CD4-positive, alpha-beta T cell treated with Interleukin-1 beta for 1 hour (primary cell): ENCODE results near the gene MEOX2.

ENCODE experiments used
- DNase-seq, 2 donors: peaks; one replicate each; pipeline ENCODE4 v3.0.0-alpha.2; 2020 to 2022

MEOX2 gene

DNA sequence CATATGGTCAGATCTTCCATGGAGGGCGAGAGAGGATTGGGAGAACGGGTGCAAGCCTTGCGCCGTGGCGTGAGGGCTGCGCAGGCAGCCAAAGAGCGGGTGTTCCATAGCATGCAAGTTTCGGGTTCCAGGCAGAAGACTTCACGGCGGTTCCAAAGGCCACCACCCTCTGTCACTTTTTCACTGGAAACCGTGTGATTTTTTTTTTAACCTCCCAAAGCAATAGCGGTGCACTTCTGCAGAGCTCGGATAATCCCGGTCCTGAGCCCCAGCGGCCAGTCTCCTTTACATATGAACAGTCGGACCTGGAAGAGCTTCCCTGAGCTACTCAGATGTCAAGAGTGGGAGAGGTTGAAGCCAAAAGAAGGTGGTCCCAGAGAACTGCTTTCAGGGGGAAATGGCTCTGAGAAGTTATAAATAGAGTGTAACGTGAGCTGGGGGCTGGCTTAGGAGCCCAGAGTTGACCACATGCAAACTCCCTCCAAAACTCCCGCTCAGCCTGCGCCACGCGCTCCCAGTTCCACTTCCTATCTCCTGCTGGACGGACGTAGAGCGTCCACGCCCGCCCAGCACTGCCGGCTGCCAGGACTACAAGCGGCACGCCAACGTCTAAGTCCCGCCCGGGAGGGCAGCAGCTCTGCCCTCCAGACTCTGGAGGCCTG, at the start of gene MEOX2:
MEOX2 (minus strand) TSS at position 389 of the 662 bp plus-strand sequence; CDS start at position 108, 281 bp downstream.
- DNase-seq: no peak

DNA sequence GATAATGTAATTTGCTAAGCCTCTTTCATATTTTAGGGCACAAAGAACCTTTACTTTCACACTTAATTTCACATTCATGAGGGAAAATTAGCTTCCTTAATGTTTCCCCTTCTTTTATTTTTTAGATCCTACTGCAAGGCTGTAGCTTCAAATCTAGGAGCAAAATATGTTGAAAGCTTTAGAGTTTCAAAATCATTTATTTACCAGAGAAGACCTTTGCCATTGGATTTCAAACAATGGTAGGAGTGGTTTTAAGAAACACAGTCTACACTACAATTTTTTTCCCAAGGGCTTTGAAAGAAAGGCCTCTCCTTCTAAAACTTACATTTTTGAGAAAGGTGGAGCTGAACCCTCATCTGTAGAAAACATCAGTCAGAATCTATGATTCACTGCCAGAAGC, 43.3 kb upstream of the MEOX2 start:
- DNase-seq: no peak

DNA sequence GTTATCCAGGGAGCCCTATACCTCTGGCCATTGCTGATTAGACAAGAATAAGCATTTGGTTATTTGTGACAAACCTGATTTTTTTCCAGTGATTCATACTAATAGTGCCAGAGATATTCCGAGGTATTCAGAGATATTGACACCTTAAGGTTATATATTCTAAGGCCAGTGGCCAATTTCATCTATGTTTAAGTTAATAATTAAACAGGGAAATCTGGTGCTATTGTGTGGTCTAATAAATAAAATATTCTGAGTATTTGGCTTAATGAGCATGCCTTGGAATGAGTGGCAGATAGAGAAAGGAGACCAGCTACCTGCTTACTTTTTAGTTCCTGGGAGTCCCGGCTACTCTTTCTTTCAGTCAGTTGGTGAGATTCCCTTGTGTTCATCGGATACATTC, 38.6 kb upstream of the MEOX2 start:
- no peak for DNase-seq

DNA sequence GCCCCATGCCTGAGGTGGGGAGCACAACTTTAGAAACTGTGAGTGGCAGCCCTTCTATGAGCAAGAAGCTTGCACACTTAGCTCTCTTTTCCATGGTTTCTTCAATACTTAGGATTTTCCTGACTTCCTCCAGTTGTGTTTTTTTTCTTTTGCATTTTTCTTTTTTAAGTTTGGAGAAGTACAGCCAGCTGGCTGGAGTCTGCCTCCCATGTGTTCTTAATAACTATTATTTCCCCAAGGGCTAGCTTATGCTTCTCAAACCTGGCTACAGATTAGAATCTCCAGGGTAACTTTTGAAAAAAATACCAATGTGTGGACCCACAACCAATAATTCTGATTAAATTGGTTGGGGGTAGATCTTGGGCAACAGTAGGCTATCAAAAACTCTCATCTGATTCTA, 37.4 kb upstream of the MEOX2 start:
- DNase-seq: no peak

DNA sequence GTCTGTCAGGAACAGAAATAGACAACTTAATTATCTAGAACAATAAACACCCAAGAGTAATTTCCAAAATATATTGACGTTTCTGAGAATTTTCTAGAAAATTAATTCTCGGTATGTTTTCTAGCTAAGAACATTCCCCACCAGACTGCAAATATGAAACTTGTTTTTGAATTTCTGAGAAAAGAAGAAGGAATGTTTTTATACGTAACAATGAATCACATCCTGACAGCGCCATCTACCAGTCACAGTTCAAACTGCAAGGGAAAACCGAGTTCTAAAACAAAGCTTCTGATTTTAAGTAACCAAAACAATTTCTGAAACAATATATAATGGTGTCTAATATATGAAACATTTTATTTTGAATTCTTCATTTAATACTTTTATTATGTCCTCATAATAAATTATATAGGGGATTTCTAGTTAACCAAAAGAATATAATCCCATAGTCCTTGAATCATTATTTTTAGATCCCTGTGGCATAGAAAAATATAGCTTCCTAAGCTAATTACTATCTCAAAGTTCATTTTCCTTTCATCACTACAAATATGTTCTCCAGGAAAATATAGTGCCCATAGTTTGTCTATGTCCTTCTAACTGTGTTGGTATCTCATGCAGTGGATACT, 34.5 kb upstream of the MEOX2 start:
- no peak for DNase-seq

DNA sequence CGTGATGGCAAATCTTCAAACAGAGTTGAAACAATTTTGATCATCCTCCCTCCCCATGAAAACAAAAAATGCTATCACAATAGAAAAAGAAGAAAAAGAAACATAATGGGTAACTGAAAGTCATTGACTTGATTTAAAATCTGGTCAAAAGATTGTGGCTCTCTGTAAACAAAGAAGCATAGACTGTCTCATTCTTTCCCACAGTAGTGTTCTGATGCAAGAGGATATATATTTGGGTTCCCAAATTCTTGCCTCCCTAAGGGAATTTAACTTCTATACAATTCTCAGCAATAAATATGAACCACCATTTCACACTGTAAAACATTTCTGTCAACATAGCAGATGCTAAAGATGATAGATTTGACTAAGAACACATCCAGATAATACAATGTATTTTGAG, 32.8 kb upstream of the MEOX2 start:
- no peak for DNase-seq

DNA sequence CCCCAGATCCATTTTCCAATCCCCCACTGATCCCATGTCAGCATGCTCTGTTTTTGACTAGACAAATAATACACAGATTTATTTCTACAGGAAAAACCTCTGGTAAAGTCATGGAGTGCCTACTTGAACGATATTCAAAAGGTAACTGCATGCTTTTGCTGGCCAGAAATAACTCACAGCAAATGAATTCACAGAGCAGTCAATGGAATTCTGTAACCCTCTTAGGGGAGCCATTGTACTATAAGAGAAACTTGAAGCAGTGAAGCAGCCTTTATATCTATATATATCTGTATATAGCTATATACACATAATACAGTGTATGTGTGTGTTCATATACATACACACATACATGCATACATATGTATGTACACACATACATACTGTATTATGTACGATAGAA, 29.0 kb upstream of the MEOX2 start:
- no peak for DNase-seq

DNA sequence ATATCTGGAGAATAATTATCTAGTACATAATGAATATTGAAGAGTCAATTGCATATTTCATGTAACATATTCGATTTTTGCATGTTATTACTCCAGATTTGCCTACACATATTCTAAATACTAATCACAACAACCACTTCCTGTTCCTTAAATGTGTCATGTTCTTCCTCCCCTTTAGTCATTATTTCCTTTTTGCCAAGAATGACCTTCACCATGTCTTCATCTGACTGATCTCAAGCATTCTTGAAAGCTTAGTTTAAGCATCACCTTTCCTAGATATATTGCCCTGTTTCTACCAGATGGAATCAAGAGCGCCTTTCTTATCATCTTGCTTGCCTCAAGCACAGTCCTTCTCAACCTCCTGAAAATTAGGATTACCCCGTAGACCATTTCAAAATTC, 23.5 kb upstream of the MEOX2 start:
- no peak for DNase-seq

DNA sequence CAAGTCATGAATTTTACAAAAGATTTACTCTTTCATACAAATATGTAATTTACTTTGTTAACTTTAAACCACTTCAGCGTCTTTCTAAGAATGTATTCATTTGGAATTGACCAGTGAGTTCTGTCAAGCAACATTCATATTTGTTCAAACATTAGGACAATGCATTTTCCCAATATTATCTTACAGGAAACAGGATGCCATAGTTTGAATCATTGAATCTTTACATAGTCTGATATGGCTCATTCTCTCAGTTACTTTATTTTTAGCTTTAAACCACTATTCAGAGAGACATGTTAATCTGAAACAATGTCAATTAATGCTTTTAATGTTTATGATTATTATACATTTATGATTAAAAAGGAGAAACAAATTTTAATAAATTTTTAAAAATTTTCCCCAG, 21.1 kb upstream of the MEOX2 start:
- DNase-seq: no peak

DNA sequence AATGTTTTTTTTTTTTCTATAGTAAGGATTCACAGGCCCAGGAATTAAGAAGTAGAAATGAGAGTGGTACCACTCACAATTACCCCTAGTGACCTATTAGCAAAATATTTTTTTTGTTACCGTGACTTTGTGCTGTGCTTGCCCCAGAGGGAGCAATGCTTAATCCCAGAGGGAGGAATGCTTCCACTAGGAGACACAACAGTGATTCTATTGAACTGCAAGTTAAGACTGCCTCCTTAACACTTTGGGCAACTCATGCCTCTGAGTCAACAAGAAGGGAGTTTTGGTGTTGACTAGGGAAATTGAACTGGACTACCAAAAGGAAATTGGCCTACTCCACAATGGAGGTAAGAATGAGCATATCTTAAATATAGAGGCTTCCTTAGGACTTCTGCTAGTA, 17.2 kb upstream of the MEOX2 start:
- no peak for DNase-seq

DNA sequence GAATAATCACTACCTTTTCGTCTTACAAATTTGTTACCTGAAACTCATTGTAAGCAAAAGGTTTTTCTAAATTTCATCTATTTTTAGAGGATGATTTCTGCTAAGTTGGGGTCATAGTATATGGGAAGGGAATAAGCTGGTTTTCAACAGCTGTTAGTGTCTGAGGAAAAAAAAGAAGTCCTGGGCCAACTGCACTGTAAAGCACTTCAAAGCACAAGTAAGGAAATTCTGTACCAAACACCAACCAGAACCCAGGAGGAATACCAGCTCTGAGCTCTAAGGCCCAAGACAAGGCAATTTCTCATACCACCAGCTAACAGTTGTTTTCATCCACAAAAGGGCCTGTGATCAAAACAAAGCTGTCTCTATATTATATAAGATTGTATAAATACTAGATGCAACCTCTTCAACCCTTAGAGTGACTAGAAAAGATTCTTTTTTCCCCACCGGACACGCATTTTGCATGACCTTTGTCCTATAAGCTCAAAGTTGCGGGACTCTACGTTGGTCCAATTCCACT, 6.1 kb upstream of the MEOX2 start:
- DNase-seq: no peak

DNA sequence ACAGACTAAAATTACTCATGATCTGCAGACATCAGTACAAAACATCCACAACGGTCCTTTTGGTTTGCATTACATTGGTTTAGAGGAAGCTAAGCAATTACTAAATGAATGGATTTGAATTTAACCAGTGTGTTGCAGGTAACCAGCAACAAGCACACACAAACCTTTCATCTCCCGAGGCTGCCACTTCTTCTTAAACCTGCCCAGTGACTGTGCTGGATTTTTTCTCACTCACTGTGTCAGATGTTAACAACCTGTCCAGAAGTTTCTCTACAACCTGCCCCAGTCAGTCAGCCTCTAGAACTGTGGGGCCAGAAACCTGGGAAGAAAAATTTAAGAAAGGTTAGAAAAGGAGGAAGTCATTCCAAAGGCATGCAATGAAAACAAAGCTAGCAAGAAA, 2.4 kb upstream of the MEOX2 start:
- no peak for DNase-seq

DNA sequence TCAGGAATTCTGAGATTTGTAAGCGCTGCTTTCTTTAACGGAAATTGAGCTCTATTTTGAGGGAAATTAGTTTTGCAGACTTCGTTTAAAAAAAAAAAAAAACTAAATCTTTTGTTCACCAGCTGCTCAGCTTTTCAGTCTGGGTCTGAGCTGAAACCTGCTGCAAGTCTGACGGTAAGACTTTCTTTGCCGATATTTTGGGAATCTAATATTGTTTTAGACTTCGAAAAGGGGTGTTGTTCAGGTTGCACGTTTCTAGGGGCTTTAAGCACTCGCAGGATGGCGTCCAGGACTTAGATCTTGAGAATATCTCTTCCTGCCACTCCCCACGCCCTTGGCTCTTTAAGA, 1.8 kb upstream of the MEOX2 start:
- no peak for DNase-seq

DNA sequence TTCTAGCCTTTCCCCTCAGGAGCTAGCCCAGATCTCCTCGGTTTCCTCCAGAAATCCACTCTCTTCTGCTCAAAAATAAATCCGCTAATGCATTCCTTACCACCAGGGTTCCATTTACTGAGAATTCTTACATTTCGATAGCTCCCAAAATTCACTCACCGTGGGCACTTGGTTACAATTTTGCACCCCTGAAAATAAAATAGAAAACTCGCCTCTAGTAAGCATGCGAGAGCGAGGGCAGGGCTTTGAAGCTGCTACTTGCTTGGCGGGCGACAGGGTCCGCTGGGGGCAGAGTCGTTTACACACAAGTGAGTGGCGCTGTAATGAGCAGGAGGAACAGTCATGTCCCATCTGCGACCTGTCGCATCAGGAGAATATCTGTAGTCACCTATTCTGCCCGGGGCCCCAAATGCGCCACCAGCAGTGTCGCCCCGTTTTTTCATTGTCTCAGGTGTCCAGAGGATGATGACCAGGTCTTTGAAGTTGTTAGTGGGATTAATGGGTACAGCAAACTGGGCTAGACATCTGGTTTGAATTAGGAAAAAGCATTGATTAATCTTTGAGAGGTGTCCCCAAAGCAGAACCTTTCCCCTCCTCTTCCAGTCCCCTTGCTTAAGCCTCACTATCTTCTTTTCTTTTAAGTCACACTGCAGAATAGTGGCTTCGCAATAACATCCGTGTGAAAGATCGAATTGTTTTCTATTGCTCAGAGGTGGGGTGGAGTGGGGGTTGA, 1.2 kb upstream of the MEOX2 start:
- no peak for DNase-seq

DNA sequence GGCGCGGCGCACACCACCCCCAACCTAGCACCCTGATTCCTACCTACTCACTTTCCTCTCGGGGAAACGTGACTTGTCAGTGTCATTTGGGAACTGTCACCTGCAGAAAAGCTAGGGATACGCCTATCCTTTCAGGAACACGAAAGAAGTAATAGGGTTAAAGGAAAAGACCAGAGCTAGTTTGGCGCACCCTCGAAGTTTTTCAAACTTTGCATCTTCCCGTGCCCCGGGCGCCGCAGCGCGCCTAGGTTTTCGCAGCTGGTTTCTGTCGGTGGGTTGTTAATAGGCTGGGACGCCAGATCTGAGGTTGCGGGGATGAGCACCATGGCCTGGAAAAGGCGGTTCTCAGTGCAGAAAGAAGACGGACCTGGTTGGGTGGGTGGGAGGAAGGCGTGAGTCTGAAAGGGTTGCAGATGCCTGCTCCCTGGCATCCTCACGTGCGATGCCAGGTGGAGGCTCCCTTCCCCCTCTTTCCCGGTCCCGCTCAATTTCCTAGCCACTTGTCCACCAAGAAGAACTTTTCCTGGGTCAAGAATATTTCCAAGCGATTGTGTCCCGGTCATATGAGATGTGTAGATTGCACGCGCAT, 568 bp upstream of the MEOX2 start:
- no peak for DNase-seq

DNA sequence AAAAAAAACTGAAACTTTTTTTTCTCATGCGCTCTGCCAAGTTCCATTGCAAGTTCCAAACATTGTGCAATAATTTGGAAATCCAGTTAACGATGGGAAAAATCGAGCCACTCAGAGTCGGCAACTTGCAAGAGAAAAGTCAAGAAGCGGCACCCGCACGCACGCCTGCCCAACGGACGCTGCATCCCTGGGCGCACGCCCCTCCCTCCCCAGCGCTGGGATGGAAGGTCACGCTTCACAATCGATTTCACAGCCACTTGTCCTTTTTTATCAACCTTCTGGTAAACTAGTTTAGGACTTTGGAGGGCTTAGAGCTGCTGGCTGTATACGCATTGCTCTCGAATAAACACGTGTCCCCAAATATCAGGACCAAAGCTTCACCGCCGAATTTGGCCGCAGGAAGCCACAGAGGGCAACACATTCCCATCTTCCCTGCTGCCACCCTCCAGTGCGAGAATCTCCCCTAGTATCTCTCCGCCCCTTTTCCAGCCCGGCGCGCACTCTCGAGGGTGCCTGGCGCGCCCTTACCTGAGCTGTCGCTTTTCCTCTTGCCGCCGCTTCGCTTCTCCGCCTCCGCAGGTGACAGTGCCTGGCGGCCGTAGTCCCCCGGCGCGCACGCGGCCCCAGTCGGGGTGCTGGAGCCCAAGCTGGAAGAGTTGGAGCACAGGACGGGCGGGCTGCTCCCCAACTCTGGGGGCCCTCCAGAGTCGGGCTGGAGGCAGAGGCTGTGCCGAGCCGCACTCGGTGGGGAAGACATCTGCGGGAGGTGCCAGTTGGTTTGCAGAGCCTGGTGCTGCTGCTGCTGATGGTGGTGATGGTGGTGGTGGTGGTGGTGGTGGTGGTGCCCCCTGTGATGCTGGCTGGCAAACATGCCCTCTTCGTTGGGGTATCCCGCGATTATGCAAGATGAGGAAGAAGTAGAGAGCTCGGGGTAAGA, 857 bp downstream of the MEOX2 start:
- DNase-seq: no peak

DNA sequence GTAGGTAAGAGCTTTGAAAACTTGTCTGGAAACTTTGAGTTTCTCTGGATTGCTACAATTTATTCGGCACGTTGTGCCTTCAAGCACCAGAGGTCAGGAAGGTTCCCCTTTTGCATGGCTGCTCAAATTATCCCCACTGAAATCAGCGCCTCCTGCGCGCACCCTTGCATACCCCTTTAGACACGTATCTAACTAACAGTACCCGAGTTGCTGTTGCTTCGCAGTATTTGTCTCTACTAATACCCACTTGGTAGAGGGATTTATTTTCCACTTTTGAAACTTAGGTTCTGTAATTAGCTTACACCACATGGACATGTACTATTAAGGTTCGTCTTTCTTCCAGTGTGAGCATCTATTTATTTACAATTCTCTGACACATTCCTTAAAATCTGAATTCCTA, 1.6 kb downstream of the MEOX2 start:
- no peak for DNase-seq

DNA sequence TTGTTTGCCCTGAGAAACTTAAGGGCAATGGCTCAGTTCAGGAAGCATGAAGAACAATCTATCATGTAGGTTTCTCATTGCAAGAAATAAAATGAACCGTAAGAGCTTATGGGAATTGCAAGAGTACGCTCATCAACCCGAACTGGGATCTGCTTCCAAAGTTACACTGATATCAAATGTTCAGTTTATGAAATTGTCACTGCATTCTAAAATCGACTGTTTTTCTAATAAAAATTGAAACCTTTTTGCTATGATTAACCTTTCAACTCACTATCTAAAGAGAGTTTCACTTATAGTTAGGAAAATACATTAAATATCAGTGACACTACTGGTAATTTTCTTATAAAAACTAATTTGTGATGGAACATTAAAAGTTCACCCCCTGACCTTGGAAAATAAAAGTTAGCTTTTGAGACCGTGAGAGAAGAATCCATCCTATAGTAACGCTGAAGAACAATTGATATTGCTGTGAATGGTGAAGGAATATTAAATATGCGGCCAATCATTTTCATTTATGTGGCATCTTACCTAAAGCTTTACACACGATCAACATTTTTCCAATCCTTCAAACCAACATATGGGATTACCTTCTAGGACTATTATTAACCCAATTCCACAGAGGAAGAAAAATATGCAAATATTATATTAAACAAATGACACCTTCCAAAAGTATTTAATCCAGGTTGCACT, 2.2 kb downstream of the MEOX2 start:
- DNase-seq: no peak

DNA sequence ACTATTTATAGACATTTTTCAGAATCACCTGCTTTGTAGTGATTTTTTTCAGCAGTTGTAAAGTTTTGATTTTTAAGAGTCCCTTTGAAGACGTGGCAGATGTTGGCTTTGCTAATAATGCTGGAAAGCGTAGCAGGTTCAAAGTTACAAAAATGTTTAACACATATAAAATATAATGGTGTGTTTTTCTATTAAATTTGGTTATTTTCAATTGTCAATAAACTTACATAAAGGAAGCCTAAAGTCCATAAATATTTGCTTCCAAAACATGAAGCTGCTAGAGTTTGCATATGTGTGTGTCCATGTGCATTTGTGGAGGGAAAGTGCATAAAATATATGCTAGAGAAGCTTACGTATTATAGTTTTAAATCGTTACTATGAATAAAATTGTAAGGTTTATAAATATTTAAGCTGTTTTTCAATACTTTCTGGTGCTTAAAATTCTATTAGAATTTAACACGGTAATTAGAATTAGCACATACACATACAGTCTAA, 3.7 kb downstream of the MEOX2 start:
- no peak for DNase-seq

DNA sequence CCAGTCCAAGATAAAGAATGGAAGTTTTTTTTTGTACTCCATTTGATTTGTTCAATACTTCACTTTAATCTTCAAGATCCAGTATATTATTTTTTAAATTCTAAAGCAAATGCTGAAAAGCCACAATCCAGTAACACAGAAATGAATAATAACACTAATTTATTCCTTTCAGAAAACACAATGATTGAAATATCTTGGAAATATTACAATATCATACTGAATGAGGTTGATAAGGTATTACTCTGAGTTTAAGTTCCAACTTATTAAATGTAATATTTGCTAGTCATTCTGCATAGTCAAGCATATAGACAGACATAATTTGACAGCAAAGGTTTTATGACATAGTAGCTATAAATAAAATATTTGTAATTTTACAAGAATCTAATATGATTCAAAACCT, 4.4 kb downstream of the MEOX2 start:
- no peak for DNase-seq

DNA sequence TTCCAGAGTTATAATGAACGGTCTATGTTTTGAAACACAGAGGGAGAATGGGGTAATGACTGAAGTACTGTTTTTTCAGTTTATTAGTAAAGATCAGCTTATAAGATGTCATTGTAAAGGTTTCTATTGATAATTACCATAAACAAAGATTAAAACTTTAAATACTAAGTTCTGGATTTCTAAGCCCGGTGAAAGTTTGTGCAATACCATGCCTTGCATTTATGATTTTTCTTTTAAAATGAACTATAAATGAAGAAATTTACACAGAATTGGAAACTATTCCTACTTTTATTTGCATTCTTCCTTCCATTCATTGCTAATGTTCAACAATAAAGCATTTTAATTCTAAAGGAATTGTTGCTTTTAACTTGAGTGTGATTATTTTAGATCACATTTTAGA, 4.9 kb downstream of the MEOX2 start:
- DNase-seq: no peak

DNA sequence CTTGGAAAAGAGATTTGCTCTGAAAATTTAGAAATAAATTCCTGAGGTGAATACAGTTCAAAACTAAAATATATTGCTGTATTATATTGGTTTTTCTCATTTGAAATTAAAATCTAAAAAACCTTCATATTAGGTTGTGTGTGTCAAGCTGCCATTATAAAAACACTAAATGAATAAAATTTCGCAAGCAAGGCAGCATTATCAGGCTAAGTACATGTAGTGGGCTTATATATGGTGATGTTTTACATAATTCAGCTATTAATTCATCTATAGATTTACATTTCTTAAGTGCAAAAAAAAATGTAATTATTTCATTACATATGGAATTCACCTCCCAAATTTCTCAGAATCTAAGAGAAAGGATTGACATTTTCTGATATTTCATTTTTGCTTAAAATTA, 5.3 kb downstream of the MEOX2 start:
- DNase-seq: no peak
